Activated T-cell treated with anti-CD3 and anti-CD28 coated beads, Interleukin-2, amount 50 U/mL, for 4 hours (primary cell): Measurements from ENCODE around the gene COL23A1. TPM values are rescaled to one million over a fixed set of nuclear protein-coding genes. Genes with fewer than 3 reads are reported as not detected.

Experiments
- ATAC-seq, 2 donors: fragments of 200-7000 bp; cut with Tn5 transposase; one replicate each; pipeline ENCODE4 v1.10.0; 2021
- DNase-seq: peaks from one replicate; pipeline ENCODE4 v3.0.0-alpha.2; 2020
- H3K27me3 Mint-ChIP-seq: one replicate; pipeline ENCODE4 v1.8.0; 2021; ENCODE audit warnings: low read depth, mixed read lengths
- H3K36me3 Mint-ChIP-seq: one replicate; pipeline ENCODE4 v1.8.0; 2022; ENCODE audit warnings: mixed read lengths; ENCODE audit not compliant: insufficient read depth
- H3K4me1 Mint-ChIP-seq: one replicate; pipeline ENCODE4 v1.8.0; 2021; ENCODE audit warnings: low read depth, mixed read lengths
- H3K4me3 Mint-ChIP-seq: one replicate; pipeline ENCODE4 v1.8.0; 2021; ENCODE audit warnings: mild to moderate bottlenecking, moderate library complexity, mixed read lengths
- H3K9me3 Mint-ChIP-seq: one replicate; pipeline ENCODE4 v1.8.0; 2021; ENCODE audit warnings: mixed read lengths
- total RNA-seq, 3 donors: library from RNA; stranded (reverse); gene quantifications; one replicate each; pipeline ENCODE4 v1.2.1, GENCODE V29; 2021

COL23A1 gene
- total RNA-seq, 3 donors from 2014 or later = not detected

GRCh38 chr5:178477802-178478201 is 112.4 kb downstream of the COL23A1 start:
- no peak for DNase-seq
- Mint-ChIP-seq H3K4me3 (no peak overlapping the region), H3K27me3 (peaks cover 7% of the 10 kb centered on the region), H3K36me3 (no peaks in the 10 kb centered on the region), H3K4me1 (peaks cover 3% of the 10 kb centered on the region), H3K9me3 (no peaks in the 10 kb centered on the region)
- ATAC-seq = no peak

- no peak for DNase-seq
- no peak overlapping the region for H3K4me3 Mint-ChIP-seq
- H3K9me3 Mint-ChIP-seq = no peaks in the 10 kb centered on the region
- peaks cover 7% of the 10 kb centered on the region for H3K27me3 Mint-ChIP-seq
- H3K36me3 Mint-ChIP-seq = no peaks in the 10 kb centered on the region
- H3K4me1 Mint-ChIP-seq = peaks cover 3% of the 10 kb centered on the region
- no peak for ATAC-seq
These were observed 113.0 kb downstream of the COL23A1 start for GRCh38 chr5:178476972-178477754.

GRCh38 chr5:178476531-178476930 is 113.7 kb downstream of the COL23A1 start:
- DNase-seq (no peak), ATAC-seq (no peak)
- H3K4me3 Mint-ChIP-seq = no peak overlapping the region
- H3K4me1 Mint-ChIP-seq = peaks cover 3% of the 10 kb centered on the region
- peaks cover 7% of the 10 kb centered on the region for H3K27me3 Mint-ChIP-seq
- H3K9me3 Mint-ChIP-seq = no peaks in the 10 kb centered on the region
- no peaks in the 10 kb centered on the region for H3K36me3 Mint-ChIP-seq

GRCh38 chr5:178475422-178475821 is 114.8 kb downstream of the COL23A1 start:
- peaks cover 7% of the 10 kb centered on the region for H3K27me3 Mint-ChIP-seq
- no peak overlapping the region for H3K4me3 Mint-ChIP-seq
- no peaks in the 10 kb centered on the region for H3K36me3 Mint-ChIP-seq
- ATAC-seq = no peak
- H3K9me3 Mint-ChIP-seq = no peaks in the 10 kb centered on the region
- no peak for DNase-seq
- peaks cover 3% of the 10 kb centered on the region for H3K4me1 Mint-ChIP-seq

GRCh38 chr5:178474562-178475184 is 115.5 kb downstream of the COL23A1 start:
- Mint-ChIP-seq H3K36me3 (no peaks in the 10 kb centered on the region), H3K27me3 (peaks cover 12% of the 10 kb centered on the region), H3K4me1 (peaks cover 3% of the 10 kb centered on the region), H3K4me3 (no peak overlapping the region), H3K9me3 (no peaks in the 10 kb centered on the region)
- ATAC-seq (no peak), DNase-seq (no peak)

GRCh38 chr5:178473854-178474253 is 116.3 kb downstream of the COL23A1 start:
- no peak for DNase-seq

DNA sequence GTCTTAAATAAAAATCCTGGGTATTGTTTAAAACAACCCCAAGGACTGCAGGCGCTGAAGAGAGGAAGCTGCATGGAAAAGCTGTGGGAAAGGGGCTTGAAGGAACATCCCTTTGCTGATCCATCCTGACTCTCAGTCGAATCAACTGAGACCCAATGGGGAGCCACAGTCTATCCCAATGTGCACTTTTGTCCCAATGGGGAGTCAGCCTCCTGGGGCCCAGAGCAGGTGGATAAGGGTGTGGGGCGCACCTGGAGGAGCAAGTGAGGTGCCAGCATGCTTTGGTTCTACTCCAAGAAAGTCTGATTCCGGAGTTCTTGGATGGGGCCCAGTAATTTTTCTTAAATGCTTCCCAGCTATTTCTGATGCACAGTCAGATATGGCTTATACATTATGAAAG is 118.1 kb downstream of the COL23A1 start:
- peaks cover 5% of the 10 kb centered on the region for H3K27me3 Mint-ChIP-seq
- H3K4me3 Mint-ChIP-seq = no peak overlapping the region
- DNase-seq = no peak
- no peaks in the 10 kb centered on the region for H3K36me3 Mint-ChIP-seq
- H3K4me1 Mint-ChIP-seq = peaks cover 3% of the 10 kb centered on the region
- ATAC-seq = no peak
- H3K9me3 Mint-ChIP-seq = no peaks in the 10 kb centered on the region

More at GRCh38 chr5:178473854-178474253, 116.3 kb downstream of the COL23A1 start:
- peaks cover 8% of the 10 kb centered on the region for H3K27me3 Mint-ChIP-seq
- no peak for ATAC-seq
- peaks cover 3% of the 10 kb centered on the region for H3K4me1 Mint-ChIP-seq
- no peaks in the 10 kb centered on the region for H3K9me3 Mint-ChIP-seq
- no peaks in the 10 kb centered on the region for H3K36me3 Mint-ChIP-seq
- H3K4me3 Mint-ChIP-seq = no peak overlapping the region

- no peak for DNase-seq
- no peak overlapping the region for H3K4me3 Mint-ChIP-seq
These were observed 118.5 kb downstream of the COL23A1 start for GRCh38 chr5:178471711-178472110.

GRCh38 chr5:178470760-178471025 is 119.5 kb downstream of the COL23A1 start:
- peaks cover 5% of the 10 kb centered on the region for H3K27me3 Mint-ChIP-seq
- peaks cover 3% of the 10 kb centered on the region for H3K4me1 Mint-ChIP-seq
- H3K9me3 Mint-ChIP-seq = no peaks in the 10 kb centered on the region
- no peak for ATAC-seq
- no peaks in the 10 kb centered on the region for H3K36me3 Mint-ChIP-seq
- no peak for DNase-seq
- H3K4me3 Mint-ChIP-seq = no peak overlapping the region

More at GRCh38 chr5:178471711-178472110, 118.5 kb downstream of the COL23A1 start:
- no peaks in the 10 kb centered on the region for H3K36me3 Mint-ChIP-seq
- H3K27me3 Mint-ChIP-seq = peaks cover 5% of the 10 kb centered on the region
- peaks cover 3% of the 10 kb centered on the region for H3K4me1 Mint-ChIP-seq
- no peaks in the 10 kb centered on the region for H3K9me3 Mint-ChIP-seq
- no peak for ATAC-seq

GRCh38 chr5:178469975-178470759 is 120.0 kb downstream of the COL23A1 start:
- Mint-ChIP-seq H3K4me1 (peaks cover 3% of the 10 kb centered on the region), H3K4me3 (no peak overlapping the region), H3K27me3 (peaks cover 5% of the 10 kb centered on the region), H3K9me3 (no peaks in the 10 kb centered on the region), H3K36me3 (no peaks in the 10 kb centered on the region)
- no peak for DNase-seq
- ATAC-seq = no peak

DNA sequence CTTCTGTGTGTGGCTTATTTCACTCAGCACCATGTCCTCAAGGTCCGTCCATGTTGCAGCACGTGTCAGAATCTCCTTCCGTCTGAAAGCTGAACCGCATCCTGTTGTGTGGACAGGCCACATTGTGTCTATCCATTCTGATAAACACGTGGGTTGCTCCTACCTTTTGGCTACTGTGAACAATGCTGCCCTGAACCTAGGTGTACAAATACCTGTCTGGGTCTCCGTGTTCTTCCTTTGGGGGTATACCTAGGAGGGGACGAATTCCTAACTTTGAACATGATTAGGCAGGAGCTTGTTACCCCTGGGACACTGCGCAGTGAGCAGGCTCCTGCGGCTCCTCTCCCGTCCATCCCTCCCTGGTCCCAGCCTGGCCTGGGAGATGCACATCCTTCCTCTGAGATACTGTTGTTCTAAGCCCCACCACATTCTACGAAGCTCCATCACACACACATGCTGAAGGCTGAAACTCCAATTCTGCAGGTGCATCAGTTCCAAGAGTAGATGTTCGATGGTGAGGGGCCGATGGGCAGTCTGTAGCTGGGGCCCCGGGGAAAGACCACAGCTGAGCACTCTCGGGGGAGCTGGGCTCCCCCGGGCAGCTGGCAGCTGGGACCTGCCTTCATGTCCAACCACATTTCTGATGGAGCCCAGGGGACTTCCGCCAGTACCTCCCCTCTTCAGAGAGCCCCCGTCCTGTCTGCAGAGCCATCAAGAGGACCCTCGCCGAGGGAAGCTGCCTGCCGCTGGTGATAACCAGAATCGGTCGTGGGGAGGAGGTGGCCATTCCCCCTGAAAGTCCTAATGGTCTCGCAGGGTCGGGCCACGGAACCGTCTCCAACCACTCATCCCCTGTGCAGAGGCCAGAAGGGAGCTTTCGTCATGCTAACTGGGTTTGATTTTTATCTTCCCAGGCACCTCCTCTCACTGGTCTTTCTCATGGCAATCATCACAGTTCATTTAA is 120.9 kb downstream of the COL23A1 start:
- no peak for ATAC-seq
- DNase-seq = no peak

GRCh38 chr5:178468196-178468685 is 122.0 kb downstream of the COL23A1 start:
- Mint-ChIP-seq H3K27me3 (peaks cover 5% of the 10 kb centered on the region), H3K4me3 (no peak overlapping the region), H3K9me3 (no peaks in the 10 kb centered on the region), H3K36me3 (no peaks in the 10 kb centered on the region), H3K4me1 (no peaks in the 10 kb centered on the region)
- ATAC-seq (no peak), DNase-seq (no peak)

More for the DNA sequence above, 120.9 kb downstream of the COL23A1 start:
- Mint-ChIP-seq H3K27me3 (peaks cover 5% of the 10 kb centered on the region), H3K9me3 (no peaks in the 10 kb centered on the region), H3K36me3 (no peaks in the 10 kb centered on the region), H3K4me3 (no peak overlapping the region), H3K4me1 (peaks cover 3% of the 10 kb centered on the region)

DNA sequence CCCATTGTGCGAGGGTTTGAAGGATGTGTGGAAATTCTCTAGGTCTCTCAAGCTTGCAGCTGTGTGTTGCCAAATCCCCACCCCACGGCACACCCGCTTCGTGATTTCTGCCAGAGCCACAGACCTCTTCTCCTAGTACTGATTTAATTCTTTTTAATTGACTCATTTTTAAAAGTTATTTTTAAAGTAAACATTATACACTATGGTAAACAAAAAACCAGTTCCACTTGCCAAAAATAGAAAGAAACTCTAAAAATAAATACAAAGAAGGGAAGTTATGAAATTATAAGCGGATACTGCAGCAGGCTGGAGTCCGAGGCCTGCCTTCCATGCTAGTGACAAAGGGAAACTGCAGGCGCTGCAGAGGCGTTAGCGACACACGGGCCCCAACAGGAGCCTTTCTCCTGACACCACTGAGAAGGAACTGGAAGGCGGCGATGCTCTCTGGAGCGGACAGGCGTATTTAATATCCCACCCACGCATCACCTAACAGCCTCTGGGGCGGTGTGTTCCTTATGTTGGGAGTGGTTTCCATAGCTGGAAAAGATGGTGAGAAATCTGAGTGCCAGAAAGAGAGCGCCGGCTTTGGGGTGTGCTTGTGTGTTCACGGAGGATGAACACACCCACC is 122.5 kb downstream of the COL23A1 start:
- Mint-ChIP-seq H3K27me3 (peaks cover 5% of the 10 kb centered on the region), H3K4me1 (no peaks in the 10 kb centered on the region)
- no peak for ATAC-seq

More for the DNA sequence above, 122.5 kb downstream of the COL23A1 start:
- H3K4me3 Mint-ChIP-seq = no peak overlapping the region
- no peak for DNase-seq
- no peaks in the 10 kb centered on the region for H3K36me3 Mint-ChIP-seq
- no peaks in the 10 kb centered on the region for H3K9me3 Mint-ChIP-seq
